OCI-LY1 (cell line): ENCODE measurements around the gene NUBPL.

ENCODE experiments used
- H2AFZ ChIP-seq: fragments of 200-600 bp; sonication (generic), shearing (Covaris generic); 2 replicates; pipeline ENCODE4 v1.6.0; 2014; ENCODE audit warnings: antibody characterized with exemption, mild to moderate bottlenecking, low read length
- H3F3A ChIP-seq: fragments of 200-600 bp; sonication (generic), shearing (Covaris generic); 2 replicates; pipeline ENCODE4 v1.6.0; 2014; ENCODE audit warnings: mild to moderate bottlenecking, antibody characterized with exemption, low read length, moderate library complexity; ENCODE audit not compliant: insufficient read depth
- H3K27ac ChIP-seq: fragments of 200-600 bp; sonication (generic); 2 replicates; pipeline ENCODE4 v1.5.1; 2014; ENCODE audit warnings: low read length, mixed run types, mild to moderate bottlenecking, low read depth; ENCODE audit not compliant: poor library complexity, severe bottlenecking
- H3K27me3 ChIP-seq: fragments of 200-600 bp; sonication (generic); 2 replicates; pipeline ENCODE4 v1.6.0; 2014; ENCODE audit warnings: antibody characterized with exemption, mild to moderate bottlenecking, low read length, moderate library complexity; ENCODE audit not compliant: insufficient read depth
- H3K36me3 ChIP-seq: fragments of 200-600 bp; sonication (generic); 2 replicates; pipeline ENCODE4 v1.6.1; 2014; ENCODE audit warnings: mild to moderate bottlenecking, antibody characterized with exemption, low read length, moderate library complexity, mixed read lengths; ENCODE audit not compliant: insufficient read depth
- H3K4me1 ChIP-seq: fragments of 200-600 bp; sonication (generic); 2 replicates; pipeline ENCODE4 v1.5.1; 2014; ENCODE audit warnings: mild to moderate bottlenecking, low read length, moderate library complexity; ENCODE audit not compliant: insufficient read depth, severe bottlenecking
- H3K4me2 ChIP-seq: fragments of 200-600 bp; sonication (generic), shearing (Covaris generic); 2 replicates; pipeline ENCODE4 v1.6.1; 2014; ENCODE audit warnings: low read length
- H3K4me3 ChIP-seq: fragments of 200-600 bp; sonication (generic); 2 replicates; pipeline ENCODE4 v1.5.1; 2014; ENCODE audit warnings: low read length, low read depth, mild to moderate bottlenecking, mixed read lengths; ENCODE audit not compliant: poor library complexity, severe bottlenecking
- H3K79me2 ChIP-seq: fragments of 200-600 bp; shearing (Covaris generic); 2 replicates; pipeline ENCODE4 v1.6.1; 2016; ENCODE audit warnings: mixed run types, low read length, mixed read lengths; ENCODE audit not compliant: insufficient read depth
- H3K9ac ChIP-seq: fragments of 200-600 bp; sonication (generic), shearing (Covaris generic); 2 replicates; pipeline ENCODE4 v1.6.1; 2014; ENCODE audit warnings: mild to moderate bottlenecking, low read length, mixed read lengths
- H3K9me2 ChIP-seq: fragments of 200-600 bp; sonication (generic), shearing (Covaris generic); 2 replicates; pipeline ENCODE4 v1.6.1; 2014; ENCODE audit warnings: low read depth, mild to moderate bottlenecking, low read length, mixed read lengths
- H3K9me3 ChIP-seq: fragments of 200-600 bp; shearing (Covaris generic); 2 replicates; pipeline ENCODE4 v1.6.1; 2014; ENCODE audit warnings: low read length, mixed read lengths
- H4K20me1 ChIP-seq: fragments of 200-600 bp; sonication (generic), shearing (Covaris generic); 2 replicates; pipeline ENCODE4 v1.6.0; 2016; ENCODE audit warnings: mild to moderate bottlenecking, low read length; ENCODE audit not compliant: insufficient read depth
- CTCF ChIP-seq: fragments of 200-600 bp; sonication (generic), shearing (Covaris generic); IDR thresholded peaks from 2 replicates; pipeline ENCODE4 v1.5.1; 2017; ENCODE audit warnings: mild to moderate bottlenecking, antibody characterized with exemption, low read length, moderate library complexity, mixed read lengths
- EZH2 ChIP-seq: fragments of 200-600 bp; sonication (generic), shearing (Covaris generic); IDR thresholded peaks from 2 replicates; pipeline ENCODE4 v1.8.0; 2017; ENCODE audit warnings: borderline replicate concordance, mixed run types, mild to moderate bottlenecking, antibody characterized with exemption, low read length, moderate library complexity, mixed read lengths

The NUBPL gene

DNA sequence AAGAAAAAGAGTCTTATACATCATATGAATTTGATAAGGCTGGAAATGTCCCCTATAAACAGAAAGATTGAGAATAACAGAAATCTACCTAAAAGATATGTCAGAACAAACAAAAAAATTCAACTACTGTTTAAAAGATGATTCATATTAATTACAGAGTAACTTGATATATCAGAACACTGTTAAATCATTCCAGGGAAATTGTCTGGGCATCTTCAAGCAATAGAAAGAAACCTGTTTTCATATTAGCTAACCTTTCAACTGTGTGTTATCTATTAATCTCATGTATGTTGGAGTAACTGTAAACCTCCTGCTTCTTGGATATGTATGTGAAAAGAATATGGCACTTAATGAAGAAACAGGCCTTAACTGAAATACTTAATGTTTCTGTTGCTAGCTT lies 96.7 kb downstream of the NUBPL start:
- no peak overlapping the region for H3K4me2 ChIP-seq

GRCh38 chr14:31659278-31659677 lies 98.1 kb downstream of the NUBPL start:
- Histone ChIP-seq H3K79me2 (no peaks in the 10 kb centered on the region), H3K36me3 (no peaks in the 10 kb centered on the region), H3K27ac (no peak overlapping the region), H4K20me1 (no peaks in the 10 kb centered on the region), H3K9me2 (no peaks in the 10 kb centered on the region), H3K4me2 (no peak overlapping the region), H2AFZ (no peak overlapping the region), H3F3A (no peaks in the 10 kb centered on the region), H3K4me3 (no peak overlapping the region), H3K4me1 (no peaks in the 10 kb centered on the region), H3K27me3 (no peaks in the 10 kb centered on the region), H3K9me3 (no peaks in the 10 kb centered on the region), H3K9ac (no peak overlapping the region)
- no peak for TF ChIP-seq CTCF
- TF ChIP-seq EZH2 = no peak

More for the DNA sequence above, 96.7 kb downstream of the NUBPL start:
- Histone ChIP-seq H3K9me2 (no peaks in the 10 kb centered on the region), H3K27ac (no peak overlapping the region), H2AFZ (no peak overlapping the region), H3F3A (no peaks in the 10 kb centered on the region), H3K4me3 (no peak overlapping the region), H3K27me3 (no peaks in the 10 kb centered on the region), H3K79me2 (no peaks in the 10 kb centered on the region), H3K9ac (no peak overlapping the region), H4K20me1 (no peaks in the 10 kb centered on the region), H3K36me3 (no peaks in the 10 kb centered on the region), H3K9me3 (no peaks in the 10 kb centered on the region), H3K4me1 (no peaks in the 10 kb centered on the region)
- TF ChIP-seq CTCF (no peak), EZH2 (no peak)

DNA sequence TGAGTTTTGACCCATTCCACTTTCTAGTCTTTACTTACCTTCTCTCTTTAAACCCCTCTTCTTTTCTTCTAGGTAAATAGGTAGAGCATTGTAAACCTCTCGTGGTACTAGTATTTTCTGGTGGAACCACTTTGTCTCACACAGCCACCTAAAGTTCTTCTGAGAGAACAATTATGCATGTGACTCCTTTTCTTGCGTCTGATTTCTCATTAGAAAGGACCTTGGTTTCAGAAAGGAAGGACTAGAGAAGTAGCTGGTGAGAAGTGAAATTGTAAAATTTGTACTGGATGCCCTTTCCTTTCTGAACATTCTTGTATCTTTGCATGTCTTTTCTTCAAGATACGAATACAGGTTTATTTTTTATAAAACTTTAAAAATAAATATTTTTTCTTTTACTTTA lies 99.0 kb downstream of the NUBPL start:
- H3K9me3 ChIP-seq = no peaks in the 10 kb centered on the region
- H3K4me2 ChIP-seq = no peak overlapping the region
- no peaks in the 10 kb centered on the region for H4K20me1 ChIP-seq
- H2AFZ ChIP-seq = no peak overlapping the region
- H3K9me2 ChIP-seq = no peaks in the 10 kb centered on the region
- H3K36me3 ChIP-seq = no peaks in the 10 kb centered on the region
- H3K4me3 ChIP-seq = no peak overlapping the region
- no peaks in the 10 kb centered on the region for H3F3A ChIP-seq
- no peak overlapping the region for H3K27ac ChIP-seq
- TF ChIP-seq EZH2 (no peak), CTCF (no peak)
- H3K4me1 ChIP-seq = no peaks in the 10 kb centered on the region
- H3K9ac ChIP-seq = no peak overlapping the region
- no peaks in the 10 kb centered on the region for H3K79me2 ChIP-seq
- no peaks in the 10 kb centered on the region for H3K27me3 ChIP-seq
